Neural cell (in vitro differentiated cells): ENCODE results near the gene SH3RF1.

ENCODE experiments used
- CTCF ChIP-seq: fragments of 450-650 bp; IDR thresholded peaks from 2 replicates; pipeline ENCODE4 v1.5.1; 2014; ENCODE audit warnings: antibody characterized with exemption, mild to moderate bottlenecking, moderate library complexity; ENCODE audit not compliant: poor library complexity, severe bottlenecking
- EP300 ChIP-seq: fragments of 450-650 bp; conservative IDR thresholded peaks from 2 replicates; pipeline ENCODE4 v1.6.1; 2014; ENCODE audit warnings: antibody characterized with exemption, mild to moderate bottlenecking, moderate library complexity; ENCODE audit not compliant: poor library complexity, severe bottlenecking
- EZH2 ChIP-seq: fragments of 200-600, 300-800 bp; shearing (Covaris generic), sonication (generic); IDR thresholded peaks from 2 replicates; pipeline ENCODE4 v1.6.1; 2014; ENCODE audit warnings: antibody characterized with exemption, low read length, borderline replicate concordance, mild to moderate bottlenecking; ENCODE audit not compliant: insufficient read depth, poor library complexity, severe bottlenecking
- MXI1 ChIP-seq: fragments of 450-650 bp; conservative IDR thresholded peaks from 2 replicates; pipeline ENCODE4 v1.6.1; 2014; ENCODE audit warnings: antibody characterized with exemption, mild to moderate bottlenecking; ENCODE audit not compliant: poor library complexity, severe bottlenecking
- POLR2AphosphoS5 ChIP-seq: IDR thresholded peaks from 2 replicates; pipeline ENCODE4 v1.6.1; 2012
- REST ChIP-seq: IDR thresholded peaks from 2 replicates; pipeline ENCODE4 v1.6.1; 2012; ENCODE audit warnings: borderline replicate concordance
- SMC3 ChIP-seq: fragments of 450-650 bp; conservative IDR thresholded peaks from 2 replicates; pipeline ENCODE4 v1.6.1; 2014; ENCODE audit warnings: antibody characterized with exemption, mild to moderate bottlenecking, moderate library complexity; ENCODE audit not compliant: poor library complexity

- TF ChIP-seq CTCF (no peak), POLR2AphosphoS5 (no peak), EZH2 (no peak), SMC3 (no peak), EP300 (no peak), REST (no peak), MXI1 (no peak)
Measured at GRCh38 chr4:169286562-169287301, 16.0 kb upstream of the SH3RF1 start.
